GM21825 (cell line): ENCODE data around the gene COMT.
"Not testable (repeated sequence)": the region's sequence is repeated elsewhere in the genome, so short reads cannot be mapped to it uniquely, and the experiment has no call there.

ENCODE experiments used
- ATAC-seq: cut with Tn5 transposase; IDR thresholded peaks from one replicate; pipeline ENCODE4 v1.9.1; 2021; ENCODE audit warnings: mild to moderate bottlenecking, moderate library complexity; ENCODE audit not compliant: unreplicated experiment

The COMT gene

DNA sequence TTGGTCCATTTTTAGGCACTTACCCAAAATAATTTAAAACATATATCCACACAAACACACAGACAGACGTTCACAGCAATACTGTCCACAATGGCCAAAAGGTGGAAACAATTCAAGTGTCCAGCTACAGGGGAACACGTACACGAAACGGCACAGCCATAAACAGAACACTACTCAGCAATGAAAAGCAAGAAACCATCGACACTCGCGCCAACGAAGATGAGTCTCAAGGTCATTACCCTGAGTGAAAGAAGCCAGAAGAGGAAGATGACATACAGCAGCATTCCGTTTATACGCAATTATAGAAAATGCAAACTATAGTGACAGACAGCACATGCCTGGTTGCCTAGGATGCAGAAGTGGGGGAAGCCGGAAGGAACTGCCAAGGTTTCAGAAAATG lies 13.4 kb upstream of the COMT start:
- no peak for ATAC-seq

DNA sequence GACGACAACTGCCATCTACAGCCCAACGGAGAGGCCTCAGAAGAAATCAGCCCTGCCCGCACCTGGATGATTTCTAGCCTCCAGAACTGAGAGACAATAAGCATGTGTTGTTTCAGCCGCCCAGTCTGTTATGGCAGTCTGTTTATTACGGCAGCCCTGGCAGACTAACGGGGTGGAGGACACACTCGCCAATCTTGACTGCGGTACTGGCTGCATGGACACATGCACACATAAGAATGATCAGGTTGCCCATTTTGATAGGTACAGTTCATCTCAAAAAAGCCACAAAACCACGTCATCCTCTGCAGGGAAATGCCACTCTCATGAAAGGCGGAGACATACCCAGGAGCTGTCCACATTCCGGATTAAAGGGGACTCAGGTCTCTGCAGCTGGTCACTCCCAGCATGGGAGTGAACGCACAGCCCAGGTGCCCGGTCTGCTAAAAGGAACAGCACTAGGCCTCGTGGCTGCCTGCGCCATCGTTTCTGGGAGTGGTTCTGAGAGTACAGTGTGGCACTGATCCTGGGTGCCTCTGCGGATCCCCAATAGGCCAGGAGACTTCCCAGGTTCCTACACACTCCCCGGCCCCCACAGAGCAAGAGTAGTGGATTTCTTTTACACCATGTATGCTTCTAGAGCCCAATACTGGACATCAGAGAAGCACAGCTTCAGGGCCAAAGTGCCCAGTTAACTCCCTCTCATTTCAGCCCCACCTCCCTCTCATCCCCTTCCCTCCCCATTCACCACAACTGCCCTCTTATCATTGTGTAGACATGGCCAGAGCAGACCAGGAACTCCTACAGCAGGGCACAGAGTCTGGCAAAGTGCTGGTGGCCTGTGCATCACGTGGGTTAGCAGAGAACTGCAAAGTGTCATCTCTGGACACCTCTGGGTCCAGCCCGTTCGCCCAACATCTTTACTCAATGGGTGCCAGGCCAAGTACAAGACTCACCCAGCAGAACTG lies 11.7 kb upstream of the COMT start:
- no peak for ATAC-seq

DNA sequence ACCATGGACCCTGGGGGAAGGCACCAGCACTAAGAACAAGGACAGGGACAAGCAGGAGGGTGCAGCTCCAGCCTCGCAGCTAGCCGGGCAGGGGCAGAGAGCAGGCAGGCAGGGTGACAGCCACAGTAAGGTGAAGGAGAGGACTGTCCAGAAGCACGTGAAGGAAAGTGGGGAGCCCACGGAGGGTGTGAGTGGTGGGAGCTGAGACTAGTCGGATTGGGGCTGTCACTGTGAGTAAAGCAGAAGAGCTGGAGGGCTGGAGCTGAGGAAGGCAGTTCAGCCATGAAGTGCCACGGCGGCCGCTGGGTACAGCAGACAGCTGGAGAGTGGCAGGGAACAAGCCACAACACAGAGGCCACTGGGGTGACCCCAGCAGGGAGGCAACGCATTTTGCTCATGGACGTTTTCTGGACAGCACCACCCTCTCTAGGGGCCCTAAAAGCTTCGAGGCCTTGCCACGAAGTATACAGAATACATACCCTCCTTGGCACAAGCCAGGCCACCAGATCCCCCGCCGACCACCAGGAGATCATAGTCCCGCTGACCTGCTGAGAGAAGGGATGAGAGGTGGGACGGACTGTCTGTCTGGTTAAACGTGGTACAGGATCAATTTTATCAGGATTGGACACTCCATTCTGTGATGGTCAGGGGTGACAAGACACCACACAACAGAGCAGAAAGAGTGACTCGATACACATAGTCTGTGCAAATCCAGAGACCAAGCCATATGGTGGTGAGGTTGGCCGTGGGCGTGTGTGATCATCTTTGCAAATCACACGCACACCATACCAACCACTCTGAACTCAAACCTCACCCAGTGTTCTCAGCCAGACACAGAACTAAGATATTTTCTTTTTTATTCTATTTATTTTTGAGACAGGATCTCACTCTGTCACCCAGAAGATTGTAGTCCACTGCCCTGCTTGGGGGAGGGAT lies 10.8 kb upstream of the COMT start:
- ATAC-seq: no peak

DNA sequence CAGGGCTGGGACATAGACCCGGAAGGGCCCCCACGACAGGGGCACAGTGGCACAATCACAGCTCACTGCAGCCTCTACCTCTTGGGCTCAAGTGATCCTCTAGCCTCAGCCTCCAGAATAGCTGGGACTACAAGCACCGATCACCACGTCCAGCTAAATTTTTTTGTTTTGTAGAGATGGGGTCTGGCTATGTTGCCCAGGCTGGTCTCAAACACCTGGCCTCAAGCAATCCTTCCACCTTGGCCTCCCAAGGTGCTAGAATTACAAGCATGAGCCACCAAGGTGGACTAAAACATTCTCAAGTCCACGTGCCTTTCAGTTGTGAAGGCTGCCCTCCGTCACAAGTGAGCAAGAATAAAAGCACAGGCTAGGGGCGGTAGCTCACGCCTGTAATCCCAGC lies 10.1 kb upstream of the COMT start:
- no peak for ATAC-seq

DNA sequence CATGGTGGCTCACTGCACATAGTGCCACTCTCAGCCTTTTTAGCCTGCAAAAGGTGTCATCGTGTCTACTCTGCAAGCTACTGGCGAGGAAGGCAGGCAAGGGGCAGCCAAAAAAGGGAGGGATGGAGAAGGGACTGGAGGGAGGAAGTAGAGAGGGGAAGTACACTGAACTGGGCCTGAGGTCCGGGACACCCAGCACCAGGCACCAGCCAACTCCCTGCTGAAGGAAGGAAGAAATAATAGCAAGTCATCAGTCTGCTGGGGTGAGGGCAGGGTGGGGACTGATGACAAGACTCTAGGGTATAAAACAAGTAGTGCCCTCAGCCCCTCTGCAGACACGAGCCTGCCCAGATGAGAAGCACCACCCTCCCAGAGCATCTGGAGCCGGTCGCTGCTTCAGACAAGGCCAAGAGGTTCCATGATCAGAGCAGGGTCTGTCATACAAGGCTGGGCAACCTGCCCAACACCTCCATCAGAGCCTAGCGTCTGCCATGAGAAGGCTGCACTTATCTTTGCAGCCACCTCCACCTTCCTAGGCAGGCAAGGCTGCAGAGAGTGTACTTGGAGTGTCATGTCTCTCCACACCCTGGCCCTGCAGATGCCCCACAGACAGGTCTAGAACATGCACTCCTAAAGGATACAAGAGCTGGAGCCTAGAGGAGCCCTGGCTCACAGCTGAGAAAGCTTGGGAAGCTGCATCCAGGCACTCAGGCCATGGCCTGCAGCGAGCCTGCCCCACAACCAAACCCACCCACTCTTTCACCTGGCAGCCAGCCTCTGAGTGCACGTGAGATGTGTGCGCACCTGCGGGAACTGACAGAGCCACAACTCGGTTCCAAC lies 9.0 kb upstream of the COMT start:
- ATAC-seq: no peak

DNA sequence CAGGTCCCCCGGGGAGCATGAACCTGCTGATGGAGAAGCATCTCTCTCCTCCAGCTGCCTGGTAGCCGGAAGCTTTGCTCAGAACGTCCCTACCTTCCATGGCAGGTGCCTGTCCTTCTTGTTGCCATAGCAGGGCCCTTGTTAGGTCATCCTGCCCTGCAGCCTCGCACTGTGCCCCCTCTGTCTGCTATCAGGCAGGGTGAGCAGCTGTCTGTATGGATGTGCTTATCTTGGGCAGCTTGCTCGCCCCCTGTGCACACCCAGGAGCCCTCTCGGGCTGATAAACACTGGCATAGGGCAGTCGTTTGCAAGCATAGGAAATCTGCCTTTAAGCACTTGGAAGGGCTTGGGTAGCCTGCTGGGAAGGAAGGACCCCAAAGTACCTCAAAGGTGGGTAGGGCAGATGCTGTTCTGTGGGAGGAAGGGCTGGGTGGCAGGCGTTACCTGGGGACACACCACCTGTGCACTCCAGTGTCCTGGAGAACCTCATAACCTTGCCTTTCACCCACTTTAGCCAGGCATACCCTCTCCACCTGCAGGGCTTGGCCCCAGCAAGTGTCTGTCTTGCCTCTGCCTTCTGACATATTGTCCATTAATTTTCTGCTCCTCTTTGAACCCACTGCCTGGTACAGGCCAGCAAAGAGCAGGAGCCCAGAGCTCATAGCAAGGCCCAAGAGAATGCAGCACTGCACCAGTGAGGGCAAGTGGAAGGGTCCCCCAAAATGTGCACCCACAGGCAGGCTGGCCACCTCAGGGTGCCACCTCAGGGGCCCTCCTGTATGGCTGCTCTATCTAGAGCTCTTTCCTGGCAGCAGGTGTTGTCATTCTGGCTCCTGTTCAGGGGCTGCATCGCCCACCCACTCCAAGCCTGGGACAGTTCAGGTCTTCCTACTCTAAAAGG lies 8.0 kb upstream of the COMT start:
- no peak for ATAC-seq

DNA sequence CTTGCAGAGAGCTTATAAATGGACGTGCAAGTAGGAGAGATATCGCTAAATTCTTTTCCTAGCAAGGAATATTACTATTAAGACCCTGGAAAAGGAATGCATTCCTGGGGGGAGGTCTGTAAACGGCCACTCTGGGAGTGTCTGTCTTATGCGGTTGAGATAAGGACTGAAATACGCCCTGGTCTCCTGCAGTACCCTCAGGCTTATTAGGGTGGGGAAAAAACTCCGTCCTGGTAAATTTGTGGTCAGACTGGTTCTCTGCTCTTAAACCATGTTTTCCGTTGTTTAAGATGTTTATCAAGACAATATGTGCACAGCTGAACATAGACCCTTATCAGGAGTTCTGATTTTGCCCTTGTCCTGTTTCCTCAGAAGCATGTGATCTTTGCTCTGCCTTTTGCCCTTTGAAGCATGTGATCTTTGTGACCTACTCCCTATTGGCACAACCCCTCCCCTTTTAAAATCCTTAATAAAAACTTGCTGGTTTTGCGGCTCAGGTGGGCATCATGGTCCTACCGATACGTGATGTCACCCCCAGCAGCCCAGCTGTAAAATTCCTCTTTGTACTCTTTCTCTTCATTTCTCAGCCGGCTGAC lies 6.4 kb upstream of the COMT start:
- ATAC-seq: not testable (repeated sequence)

DNA sequence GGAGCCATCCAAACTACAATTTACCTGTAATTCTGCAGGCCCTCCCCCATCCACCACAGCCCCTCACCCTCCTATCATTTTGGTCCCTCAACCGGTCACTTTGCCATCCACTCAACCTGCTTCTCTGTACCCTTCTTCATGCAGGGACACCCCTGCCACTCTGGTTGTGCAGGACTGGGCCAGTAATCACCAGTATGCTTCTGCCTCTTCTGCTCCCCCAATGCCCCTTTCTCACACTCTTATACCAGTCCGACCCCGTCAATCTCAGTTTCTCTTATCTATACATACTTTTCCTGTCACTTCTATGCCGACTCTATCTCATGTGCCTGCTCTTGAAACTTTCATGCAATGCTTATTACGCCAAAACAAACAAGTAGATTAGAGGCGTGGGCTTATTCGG lies 5.1 kb upstream of the COMT start:
- ATAC-seq: no peak

DNA sequence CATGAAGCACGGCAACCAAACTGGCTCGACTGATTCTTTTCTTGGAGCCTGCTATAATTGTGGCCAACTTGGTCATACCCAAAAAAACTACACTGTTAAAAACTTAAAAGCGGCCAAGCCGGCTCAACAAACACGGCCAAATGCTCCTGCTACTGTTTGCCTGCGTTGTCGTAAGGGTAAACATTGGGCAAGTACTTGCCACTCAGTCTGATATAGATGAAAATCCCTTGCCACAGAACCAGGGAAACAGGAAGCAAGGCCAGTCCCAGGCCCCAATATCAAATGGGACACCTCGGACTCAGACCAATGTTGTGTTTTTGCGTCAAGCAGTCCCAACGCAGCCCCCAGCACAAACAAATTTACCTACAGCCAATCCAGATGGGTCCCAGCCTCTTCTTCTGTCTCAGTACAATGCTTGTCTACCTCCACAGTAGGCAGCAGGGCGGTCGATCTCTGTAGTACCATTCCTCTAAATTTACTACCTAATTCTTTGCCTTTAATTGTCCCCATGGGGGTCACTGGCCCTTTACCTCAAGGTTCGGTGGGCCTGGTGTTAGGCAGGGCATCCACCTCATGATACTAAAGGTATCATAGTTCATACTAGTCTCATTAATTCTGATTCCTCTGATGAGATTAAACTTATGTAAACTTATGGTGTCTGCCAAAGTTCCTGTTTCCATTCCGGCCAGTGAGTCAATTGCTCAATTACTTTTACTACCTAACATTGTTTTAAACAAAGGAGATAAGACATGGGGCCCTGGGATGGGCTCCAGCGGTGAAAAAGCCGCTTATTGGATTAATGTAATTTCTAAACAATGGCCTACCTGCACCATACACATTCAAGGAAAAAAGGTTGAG lies 3.7 kb upstream of the COMT start:
- no peak for ATAC-seq

DNA sequence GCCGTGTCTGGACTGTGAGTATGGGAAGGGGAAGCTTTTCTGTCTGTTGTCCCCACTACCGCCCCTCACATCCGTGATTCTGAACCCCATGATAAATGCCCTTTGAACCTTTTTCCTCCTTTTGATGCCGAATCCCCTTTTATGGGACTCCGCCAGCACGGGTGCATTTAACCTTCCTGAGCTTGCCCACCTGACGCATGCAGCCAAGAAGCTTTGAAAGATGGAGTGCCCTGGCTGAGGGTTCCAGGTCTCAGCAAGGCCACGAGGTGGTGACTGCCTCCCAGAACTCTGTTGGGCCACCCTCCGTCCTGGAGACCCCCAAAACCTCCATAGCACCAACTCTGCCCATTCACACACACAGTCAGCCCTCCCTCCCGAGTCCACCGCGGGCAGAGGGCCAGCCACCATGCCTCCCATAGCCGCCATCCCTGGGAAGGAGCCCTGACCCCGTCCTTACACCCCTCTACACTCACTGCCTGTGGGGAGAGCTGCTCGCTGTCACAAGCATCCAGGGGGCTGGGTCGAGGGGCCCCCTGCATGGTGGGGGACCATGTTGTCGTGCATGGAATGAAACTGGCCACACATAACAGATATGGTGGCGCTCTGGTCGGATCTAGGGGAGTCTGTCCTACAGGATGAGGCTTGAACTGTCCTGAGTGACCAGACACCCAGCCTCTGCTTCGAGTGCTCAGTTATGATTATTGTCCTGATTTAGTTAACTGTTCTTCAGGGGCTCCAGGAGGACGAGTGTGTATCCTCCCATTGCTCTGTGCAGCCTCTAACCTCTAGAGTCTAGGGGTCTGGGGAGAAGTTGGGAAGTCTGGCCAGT lies 822 bp upstream of the COMT start:
- ATAC-seq: no peak

DNA sequence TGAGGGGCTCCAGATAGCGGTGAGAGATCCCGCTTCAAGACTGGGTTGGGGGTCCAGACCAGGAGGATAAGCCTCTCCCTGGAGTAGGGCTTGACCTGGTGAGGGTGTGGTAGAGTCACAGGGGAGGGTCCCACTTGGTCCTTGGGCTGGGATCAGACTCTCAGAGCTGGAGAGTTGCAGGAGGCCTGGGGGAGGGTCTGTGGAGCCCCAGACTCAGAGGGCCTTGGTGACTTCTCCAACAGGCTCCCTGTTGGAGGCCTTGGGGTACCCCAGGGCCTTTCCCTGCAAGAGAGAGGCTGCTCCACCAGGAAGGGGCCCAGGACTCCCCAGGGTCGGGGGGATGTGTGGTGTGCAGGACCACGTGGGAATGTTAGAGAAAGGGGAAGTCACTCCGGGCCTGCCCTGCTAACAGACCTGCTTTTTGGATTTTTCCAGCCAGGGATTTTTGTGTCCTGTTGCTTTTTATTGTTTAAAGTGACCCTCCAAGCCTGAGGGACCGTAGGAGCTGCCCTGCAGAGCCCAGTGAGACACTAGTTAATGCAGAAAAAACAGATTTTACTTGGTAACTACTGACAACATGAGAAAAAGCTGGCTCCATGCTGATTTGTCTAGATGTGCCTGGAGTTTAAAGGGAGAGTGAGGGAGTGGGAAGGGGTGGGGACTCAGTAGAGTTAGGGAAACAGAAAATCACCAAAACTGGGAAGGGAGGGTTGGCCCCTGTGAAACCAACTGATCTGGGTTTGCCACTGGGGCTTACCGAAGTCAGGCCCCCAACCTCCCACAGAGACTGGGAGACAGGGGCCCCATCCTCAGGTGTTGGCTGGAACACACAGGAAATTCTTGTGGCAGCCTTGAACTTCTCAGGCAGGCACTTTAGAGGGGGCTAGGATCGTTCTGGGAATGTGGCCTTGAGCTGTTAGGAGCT lies 847 bp downstream of the COMT start:
- peak; percentile 25 for ATAC-seq

DNA sequence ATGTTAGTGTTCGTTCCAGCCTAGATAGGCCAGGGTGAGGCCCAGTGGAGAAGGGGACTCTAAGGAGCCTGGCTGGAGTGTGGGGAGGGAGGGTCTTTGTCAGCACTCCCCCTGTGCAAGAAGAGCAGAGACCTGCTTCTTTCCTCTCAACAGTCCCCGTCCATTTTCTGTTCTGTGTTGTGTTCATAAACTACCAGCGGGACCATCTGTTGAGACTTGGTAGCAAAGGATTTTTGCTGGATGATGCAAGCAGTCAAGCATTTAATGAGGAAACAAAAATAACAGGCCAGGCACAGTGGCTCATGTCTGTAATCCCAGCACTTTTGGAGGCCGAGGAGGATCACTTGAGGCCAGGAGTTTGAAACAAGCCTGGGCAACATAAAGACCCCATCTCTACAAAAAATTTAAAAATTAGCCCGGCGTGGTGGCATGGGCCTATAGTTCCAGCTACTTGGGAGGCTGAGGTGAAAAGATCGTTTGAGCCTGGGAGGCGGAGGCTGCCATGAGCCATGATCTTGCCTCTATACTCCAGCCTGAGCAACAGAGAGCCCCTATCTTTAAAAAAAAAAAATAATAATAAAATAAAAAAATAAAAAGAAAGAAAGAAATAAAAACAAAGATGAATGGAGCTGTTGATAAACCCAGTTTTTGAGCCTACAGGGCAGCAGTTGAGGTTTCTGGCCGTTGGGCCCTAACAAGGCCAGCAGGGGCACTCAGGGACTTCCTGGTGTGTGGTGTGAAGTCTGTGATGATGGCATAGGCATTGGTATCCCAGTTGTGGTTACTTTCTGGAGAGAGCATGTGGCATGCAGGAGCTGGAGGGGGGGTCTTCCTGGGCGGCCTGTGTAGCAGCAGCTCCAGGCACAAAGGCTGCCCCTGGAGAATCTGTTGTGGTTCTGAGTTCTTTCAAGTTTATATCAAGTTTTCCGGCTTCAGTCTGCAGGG lies 1.8 kb downstream of the COMT start:
- ATAC-seq: no peak

DNA sequence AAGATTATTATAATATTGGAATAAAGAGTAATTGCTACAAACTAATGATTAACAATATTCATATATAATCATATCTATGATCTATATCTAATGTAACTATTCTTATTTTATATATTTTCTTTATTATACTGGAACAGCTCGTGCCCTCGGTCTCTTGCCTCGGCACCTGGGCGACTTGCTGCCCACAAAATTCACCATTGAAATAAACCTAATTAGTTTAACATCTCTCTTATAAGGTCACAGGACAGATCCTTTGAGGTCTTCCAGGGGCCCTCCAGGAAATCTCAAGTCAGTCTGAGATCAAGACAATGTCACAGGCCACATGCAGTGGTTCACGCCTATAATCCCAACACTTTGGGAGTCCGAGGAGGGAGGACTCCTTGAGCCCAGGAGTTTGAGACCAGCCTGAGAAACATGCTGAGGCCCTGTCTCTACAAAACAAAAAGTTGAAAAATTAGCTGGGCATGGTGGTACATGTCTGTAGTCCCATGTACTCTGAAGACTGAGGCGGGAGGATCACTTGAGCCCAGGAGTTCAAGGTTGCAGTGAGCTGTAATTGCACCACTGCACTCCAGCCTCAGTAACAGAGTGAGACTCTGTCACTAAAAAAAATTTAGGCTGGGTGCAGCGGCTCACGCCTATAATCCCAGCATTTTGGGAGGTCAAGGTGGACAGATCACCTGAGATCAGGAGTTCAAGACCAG lies 6.6 kb downstream of the COMT start:
- no peak for ATAC-seq

DNA sequence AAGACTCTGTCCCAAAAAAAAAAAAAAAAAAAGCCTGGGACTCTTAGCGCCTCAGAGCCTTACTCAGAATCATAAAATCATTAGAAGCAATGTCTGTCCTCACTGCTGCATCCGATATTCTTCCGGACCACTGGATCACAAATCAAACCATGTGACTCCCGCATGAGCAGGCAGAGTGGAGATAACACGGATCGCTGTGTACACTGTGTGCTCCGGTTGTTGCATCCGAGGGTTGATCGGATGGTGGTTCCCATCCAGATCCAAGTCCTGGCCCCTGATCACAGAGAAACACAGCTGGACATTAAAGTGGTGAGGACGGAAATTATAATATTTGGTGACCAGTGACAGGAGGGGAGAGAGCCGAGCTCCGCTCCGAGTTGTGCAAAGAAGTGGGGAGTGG lies 9.8 kb downstream of the COMT start:
- no peak for ATAC-seq
